Coronary artery (tissue), 2 donors: ENCODE data around the gene ACP2.
A peak's percentile ranks its signal among the peaks of the same experiment; 100 is the strongest.

Source experiments
- DNase-seq: peaks from one replicate; pipeline ENCODE4 v3.0.0-alpha.2; 2017; ENCODE audit warnings: low spot score
- H3K27ac ChIP-seq, 2 donors: fragments of 200-600 bp; sonication (generic); one replicate each; pipeline ENCODE4 v1.5.1; 2016 to 2019
- H3K4me3 ChIP-seq: fragments of 200-600 bp; sonication (generic); 2 replicates; pipeline ENCODE4 v1.5.1; 2016; ENCODE audit warnings: mild to moderate bottlenecking, moderate library complexity
- TF ChIP-seq, protein P1 (sequence below): fragments of 200-600 bp; sonication (generic); IDR thresholded peaks from one replicate; pipeline ENCODE4 v1.5.1; 2019; ENCODE audit warnings: antibody characterized with exemption

The ACP2 gene

GRCh38 chr11:47244448-47245350 lies 3.9 kb downstream of the ACP2 start:
- TF ChIP-seq, protein P1, sequence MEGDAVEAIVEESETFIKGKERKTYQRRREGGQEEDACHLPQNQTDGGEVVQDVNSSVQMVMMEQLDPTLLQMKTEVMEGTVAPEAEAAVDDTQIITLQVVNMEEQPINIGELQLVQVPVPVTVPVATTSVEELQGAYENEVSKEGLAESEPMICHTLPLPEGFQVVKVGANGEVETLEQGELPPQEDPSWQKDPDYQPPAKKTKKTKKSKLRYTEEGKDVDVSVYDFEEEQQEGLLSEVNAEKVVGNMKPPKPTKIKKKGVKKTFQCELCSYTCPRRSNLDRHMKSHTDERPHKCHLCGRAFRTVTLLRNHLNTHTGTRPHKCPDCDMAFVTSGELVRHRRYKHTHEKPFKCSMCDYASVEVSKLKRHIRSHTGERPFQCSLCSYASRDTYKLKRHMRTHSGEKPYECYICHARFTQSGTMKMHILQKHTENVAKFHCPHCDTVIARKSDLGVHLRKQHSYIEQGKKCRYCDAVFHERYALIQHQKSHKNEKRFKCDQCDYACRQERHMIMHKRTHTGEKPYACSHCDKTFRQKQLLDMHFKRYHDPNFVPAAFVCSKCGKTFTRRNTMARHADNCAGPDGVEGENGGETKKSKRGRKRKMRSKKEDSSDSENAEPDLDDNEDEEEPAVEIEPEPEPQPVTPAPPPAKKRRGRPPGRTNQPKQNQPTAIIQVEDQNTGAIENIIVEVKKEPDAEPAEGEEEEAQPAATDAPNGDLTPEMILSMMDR = no peak
- DNase-seq = no peak
- Histone ChIP-seq H3K4me3 (no peak overlapping the region), H3K27ac (peak overlapping the region in 1 of 2 donors; percentile 70)

DNA sequence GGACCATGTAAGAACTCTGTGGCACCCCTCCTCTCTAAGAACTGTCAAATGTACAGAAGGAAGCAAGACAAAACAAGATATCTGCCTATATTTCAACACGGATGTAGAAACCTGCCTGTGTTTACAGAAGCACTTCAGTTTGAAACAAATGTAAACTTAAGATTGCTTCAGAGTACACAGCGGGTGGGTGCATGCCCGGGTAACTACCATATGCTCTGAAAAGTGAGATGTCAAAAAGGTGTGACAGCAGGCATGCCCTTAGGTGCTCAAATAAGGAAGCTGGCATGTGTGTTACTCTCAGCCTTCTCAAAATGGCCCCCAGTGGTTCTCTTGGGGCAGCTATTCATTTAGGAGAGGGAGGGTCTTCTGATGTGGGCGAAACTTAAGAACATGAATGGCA lies 5.2 kb downstream of the ACP2 start:
- H3K27ac ChIP-seq = no peak overlapping the region
- TF ChIP-seq, protein P1 = no peak
- DNase-seq = no peak
- no peak overlapping the region for H3K4me3 ChIP-seq

DNA sequence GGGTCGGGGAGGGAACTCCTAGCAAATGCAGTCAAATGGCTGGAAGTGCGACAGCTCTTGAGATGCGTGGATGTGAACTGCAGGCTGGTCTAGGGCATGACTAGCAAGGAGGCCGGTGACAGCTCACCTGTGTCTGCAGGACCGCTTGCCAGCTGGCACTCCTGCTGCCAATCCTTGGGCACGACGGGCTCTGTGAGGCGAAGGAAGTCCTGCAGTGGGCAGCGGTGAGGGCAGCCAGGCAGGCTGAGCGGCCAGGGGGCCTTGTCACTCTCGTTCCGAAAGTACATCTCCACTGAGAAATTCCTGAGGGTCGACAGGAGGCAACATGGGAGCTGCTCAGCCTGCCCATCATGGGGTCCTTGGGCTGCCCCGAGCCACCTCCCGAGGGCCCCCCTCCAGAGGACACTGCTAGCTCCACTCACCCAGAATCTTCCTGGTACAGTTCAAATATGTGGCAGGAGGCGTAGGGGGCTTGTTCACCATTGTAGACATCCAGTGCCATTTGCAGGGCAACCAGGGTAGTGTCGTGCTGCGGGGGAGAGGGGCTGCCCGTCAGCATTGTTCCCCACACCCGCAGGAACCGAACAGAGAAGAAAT lies 5.9 kb downstream of the ACP2 start:
- Histone ChIP-seq H3K27ac (no peak overlapping the region), H3K4me3 (no peak overlapping the region)
- TF ChIP-seq, protein P1 = no peak
- no peak for DNase-seq

DNA sequence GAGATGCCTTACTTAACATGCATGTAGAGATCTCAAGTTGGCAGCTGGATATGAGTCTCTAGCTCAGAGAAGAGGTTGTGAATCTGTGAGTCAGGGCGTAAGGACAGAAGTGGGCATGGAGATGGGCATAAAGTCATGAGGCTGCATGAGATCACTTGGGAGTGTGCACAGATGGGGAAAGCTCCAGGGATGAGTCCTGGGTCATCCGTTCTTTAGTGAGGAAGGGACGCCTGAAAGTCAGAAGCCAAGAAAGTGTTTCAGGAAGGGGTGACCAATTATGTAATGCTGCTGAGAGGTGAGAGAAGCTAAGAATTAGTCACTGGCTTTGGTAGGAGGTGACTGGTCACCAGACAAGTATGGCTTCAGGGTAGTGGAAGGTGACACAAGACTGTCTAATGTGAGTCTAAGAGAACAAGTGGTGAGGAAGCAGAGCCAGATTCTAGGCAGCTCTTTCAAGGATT lies 6.7 kb downstream of the ACP2 start:
- TF ChIP-seq, protein P1 = no peak
- no peak for DNase-seq
- Histone ChIP-seq H3K4me3 (no peak overlapping the region), H3K27ac (no peak overlapping the region)

DNA sequence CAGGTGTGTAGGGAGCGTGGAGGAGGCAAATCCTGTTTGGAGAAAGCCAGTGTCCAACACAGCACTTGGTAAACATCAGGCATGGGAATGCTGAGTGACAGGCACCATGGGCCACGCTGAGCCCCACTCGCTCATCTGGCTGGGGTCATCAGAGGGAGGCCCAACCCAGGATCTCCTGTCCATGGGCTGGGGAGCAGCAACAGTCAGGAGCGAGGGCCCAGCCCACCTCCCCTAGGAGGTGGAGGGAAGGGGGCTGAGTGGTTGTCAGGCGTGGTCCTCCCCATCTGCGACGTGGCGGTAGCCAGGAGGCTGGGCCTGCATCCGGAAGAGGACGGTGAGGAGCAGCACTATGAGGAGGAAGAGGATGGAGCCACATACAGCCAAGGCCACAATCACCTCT lies 8.8 kb downstream of the ACP2 start:
- TF ChIP-seq, protein P1 = no peak
- no peak for DNase-seq

GRCh38 chr11:47236482-47236881 lies 12.1 kb downstream of the ACP2 start:
- TF ChIP-seq, protein P1 = no peak
- DNase-seq = no peak
- Histone ChIP-seq H3K27ac (no peak overlapping the region), H3K4me3 (no peak overlapping the region)

More for the DNA sequence above, 8.8 kb downstream of the ACP2 start:
- H3K27ac ChIP-seq = no peak overlapping the region
- no peak overlapping the region for H3K4me3 ChIP-seq

DNA sequence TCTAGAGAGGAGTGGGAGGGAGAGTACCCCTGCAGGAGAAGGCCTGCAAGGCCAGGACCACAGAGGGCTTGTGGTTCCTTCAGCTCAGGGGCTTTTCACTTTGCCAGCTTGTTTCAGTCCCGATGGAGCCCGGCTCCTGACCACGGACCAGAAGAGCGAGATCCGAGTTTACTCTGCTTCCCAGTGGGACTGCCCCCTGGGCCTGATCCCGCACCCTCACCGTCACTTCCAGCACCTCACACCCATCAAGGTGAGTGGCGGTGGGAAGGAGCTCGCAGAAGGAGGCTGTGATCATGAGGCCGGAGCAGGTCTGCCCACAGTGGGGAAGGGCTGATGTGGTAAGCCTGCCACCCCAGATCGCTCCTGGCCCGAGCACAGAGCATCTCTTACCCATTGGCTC lies 13.5 kb downstream of the ACP2 start:
- no peak overlapping the region for H3K27ac ChIP-seq
- no peak for DNase-seq
- no peak overlapping the region for H3K4me3 ChIP-seq
- TF ChIP-seq, protein P1 = no peak
